Measurements from ENCODE around the gene RNF168.
"Not testable (repeated sequence)": the region's sequence is repeated elsewhere in the genome, so short reads cannot be mapped to it uniquely, and the experiment has no call there.

Gene RNF168

DNA sequence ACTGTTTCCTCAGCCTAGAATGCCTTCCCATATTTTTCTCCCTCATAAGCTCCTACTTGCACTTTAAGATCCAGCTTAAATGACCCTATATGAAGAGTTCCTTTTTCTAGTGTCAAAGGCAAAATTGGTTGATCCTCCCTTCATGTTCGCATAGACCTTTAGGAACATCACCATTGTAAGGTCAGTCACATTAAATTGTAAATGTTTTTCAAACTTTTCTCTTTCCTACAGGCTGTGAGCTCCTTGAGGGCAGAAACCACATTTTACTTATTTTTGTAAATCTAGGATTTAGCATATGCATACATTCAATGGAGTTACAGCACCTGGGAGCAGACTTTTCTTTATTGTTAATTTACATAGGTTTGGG, 10.8 kb upstream of the RNF168 start:
- no peak for DNase-seq

DNA sequence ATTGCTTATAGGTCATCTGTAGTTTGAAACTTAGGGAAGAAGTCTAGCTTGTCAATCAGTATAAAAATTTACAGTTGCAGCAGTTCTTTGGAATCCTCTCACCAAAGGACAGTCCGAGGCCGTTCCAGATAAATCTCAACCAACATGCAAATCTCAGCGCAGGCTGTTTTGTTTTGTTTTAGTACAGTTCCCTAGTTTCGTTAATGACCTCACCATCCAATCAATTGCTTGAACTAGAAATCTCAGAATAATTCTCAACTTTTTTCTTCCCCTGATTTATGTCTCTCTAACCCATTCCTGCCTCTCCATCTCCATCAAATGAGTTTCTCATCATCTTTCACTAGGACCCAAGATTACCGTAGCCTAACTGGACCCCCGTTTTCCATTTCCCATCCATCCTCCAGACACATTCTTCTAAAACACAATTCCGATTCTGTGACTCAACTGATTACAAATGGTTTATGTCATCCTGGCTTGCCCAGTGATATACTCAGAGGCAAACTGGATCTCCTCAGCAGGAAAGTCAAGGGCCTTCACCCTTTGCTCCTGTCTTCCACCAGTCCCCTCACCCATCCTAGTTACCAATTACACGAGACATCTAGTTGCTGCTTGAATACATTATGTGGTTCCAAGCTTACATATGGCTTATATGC, 10.3 kb upstream of the RNF168 start:
- DNase-seq: no peak

DNA sequence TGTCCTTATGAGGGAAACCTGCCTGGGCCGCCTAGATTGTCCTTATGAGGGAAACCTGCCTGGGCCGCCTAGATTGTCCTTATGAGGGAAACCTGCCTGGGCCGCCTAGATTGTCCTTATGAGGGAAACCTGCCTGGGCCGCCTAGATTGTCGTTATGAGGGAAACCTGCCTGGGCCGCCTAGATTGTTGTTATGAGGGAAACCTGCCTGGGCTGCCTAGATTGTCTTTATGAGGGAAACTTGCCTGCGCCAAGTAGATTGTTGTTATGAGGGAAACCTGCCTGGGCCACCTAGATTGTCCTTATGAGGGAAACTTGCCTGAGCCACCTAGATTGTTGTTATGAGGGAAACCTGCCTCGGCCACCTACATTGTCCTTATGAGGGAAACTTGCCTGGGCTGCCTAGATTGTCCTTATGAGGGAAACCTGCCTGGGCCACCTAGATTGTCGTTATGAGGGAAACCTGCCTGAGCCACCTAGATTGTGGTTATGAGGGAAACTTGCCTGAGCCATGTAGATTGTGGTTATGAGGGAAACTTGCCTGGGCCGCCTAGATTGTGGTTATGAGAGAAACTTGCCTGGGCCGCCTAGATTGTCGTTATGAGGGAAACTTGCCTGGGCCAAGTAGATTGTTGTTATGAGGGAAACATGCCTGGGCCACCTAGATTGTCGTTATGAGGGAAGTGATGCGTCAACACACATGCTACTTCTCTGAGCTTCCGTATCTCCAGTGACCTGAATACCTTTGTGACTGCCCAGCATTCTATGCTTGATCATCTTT, 8.3 kb upstream of the RNF168 start:
- DNase-seq: not testable (repeated sequence)

DNA sequence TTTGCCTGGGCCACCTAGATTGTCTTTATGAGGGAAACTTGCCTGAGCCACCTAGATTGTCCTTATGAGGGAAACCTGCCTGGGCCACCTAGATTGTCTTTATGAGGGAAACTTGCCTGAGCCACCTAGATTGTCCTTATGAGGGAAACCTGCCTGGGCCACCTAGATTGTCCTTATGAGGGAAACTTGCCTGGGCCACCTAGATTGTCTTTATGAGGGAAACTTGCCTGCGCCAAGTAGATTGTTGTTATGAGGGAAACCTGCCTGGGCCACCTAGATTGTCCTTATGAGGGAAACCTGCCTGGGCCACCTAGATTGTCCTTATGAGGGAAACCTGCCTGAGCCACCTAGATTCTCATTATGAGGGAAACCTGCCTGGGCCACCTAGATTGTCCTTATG, 7.5 kb upstream of the RNF168 start:
- not testable (repeated sequence) for DNase-seq

DNA sequence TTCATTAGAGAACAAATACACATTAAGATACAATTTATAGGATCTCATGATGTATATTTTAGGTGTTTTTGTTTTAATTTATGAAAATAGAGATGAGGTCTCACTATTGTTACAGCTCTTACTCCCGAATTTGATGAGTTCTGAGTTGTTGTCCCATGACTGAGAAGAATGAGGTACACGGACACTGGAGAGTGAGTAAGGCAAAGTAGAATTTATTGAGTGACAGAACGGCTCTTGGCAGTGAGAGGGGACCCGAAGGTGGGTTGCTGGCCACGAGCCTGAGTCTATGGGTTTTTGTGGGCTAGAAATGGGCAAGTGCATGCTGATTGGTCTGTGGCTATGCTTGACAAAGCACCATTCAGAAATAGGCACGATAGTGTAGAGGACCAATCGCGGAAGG, 3.1 kb upstream of the RNF168 start:
- DNase-seq: no peak

DNA sequence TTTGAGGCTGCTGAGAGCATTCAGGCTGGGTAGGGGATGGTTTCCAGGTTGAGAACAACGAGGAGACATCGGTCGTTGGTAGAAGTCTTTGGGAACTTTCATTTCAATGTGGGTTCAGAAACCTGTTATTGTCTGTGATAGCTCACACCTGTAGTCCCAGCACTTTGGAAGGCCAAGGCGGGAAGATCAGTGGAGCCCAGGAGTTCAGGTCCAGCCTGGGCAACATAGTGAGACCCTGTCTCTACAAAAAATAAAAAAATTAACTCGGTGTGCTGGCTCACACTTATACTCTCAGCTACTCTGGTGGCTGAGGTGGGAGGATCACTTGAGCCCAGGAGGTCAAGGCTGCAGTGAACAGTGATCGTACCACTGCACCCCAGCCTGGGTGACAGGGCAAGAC, 988 bp upstream of the RNF168 start:
- no peak for DNase-seq

DNA sequence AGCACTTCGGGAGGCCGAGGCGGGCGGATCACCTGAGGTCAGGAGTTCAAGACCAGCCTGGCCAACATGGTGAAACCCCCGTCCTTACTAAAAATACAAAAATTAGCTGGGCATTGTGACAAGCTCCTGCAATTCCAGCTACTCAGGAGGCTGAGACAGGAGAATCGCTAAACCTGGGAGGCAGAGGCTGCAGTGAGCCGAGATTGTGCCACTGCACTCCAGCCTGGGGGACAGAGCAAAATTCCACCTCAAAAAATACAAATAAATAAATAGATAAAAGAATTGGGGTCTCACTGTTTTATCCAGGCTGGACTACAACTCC, 470 bp upstream of the RNF168 start:
- DNase-seq: not testable (repeated sequence)

DNA sequence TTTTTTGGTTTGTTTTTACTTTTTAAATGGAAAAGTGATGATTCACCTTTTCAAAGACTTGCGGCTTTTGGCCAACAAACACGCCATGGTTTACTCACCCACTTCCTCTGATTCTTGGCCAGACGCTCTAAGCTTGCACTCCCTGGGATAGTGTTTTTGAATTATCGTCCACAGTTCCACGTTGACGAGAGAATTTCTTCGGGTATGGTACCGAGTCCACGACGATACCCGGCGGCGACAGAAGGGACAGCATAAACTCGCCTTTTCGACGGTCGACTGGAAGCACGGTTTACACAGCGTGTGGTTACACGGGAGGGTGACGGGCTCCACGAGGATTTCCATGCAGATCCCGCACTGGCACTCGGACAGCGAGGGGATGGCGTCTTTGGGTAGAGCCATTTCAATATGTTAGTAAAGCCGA, 783 bp downstream of the RNF168 start:
- DNase-seq: no peak

DNA sequence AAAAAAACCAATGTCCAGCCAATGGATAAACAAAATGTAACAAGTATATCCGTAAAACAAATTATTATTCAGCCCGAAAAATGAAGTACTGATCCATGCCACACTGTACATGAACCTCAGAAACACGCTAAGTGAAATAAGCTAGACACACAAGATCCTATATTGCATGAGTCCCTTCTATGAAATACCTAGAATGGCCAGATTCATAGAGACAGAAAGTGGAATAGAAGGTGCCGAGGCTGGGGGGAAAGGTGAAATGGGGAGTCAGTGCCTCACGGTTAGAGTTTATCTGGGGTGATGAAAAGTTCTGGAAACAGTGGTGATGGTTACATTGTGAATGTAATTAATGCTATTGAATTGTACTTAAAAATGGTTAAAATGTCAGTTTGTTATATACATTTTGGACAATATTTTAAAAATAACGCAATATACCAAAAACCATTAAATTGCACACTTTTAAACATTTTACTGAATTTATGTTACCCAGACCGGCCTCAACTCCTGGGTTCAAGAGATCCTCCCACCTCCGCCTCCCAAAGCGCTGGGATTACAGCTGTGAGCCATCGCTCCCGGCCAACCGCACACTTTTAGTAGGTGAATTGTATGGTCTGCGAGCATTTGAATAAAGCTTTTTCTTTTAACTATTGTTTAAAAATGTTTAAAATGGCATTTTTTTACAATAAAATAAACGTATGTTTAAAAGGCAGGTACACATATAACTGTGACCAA, 2.1 kb downstream of the RNF168 start:
- no peak for DNase-seq

DNA sequence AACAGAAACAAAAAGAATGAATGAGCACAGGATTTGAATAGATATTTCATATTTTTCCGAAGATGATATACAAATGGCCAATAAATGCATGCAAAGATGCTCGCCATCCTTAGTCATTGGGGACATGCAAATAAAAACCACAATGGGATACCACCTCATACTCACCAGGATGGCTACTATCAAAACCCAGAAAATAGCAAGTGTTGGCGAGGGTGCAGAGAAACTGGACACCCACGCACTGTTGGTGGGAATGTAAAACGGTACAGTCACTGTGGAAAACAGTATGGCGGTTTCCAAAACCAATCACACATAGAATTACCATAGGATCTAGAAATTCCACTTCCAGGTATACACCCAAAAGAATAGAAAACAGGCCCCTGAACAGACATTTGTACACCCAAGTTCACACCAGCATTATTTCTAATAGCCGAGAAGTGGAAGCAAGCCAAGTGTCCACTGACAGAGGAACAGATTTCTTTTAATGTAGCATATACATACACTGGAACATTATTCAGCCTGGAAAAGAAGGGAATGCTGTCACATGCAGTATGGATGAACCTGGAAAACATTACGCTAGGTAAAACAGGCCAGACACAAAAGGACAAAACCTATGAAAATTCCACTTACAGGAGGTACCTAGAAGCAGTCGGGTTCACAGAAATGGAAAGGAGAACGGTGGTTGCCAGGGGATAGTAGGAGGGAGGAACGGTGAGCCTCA, 3.6 kb downstream of the RNF168 start:
- DNase-seq: no peak

DNA sequence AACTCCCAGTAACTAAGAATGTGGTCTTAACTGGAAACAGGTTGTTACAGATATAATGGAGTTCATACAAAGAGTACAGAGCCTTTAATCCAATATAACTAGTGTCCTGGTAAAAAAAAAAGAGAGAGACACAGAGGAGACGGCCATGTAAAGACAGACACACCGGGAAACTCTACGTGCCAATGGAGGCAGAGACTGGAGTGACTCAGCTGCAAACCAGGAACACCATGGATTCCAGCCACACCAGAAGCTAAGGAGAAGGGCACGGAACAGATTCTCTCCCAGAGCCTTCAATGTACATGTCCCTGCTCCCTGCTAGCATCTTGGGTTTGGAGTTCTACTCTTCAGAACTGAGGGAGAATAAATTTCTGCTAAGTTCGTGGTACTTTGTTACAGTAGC, 4.5 kb downstream of the RNF168 start:
- DNase-seq: no peak

DNA sequence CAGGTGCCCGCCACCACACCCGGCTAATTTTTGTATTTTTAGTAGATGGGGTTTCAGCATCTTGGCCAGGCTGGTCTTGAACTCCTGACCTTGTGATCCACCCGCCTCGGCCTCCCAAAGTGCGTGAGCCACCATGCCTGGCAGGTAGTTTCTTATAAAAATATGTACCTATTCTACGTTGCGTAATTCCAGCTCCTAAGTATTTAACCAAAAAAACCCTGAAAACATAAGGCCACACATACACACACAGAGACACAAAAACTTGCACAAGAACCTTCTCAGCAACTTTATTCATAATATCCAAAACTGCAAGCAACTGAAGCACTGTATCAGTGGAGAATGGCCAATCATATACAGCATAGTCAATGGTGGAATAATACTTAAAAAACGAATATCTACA, 5.3 kb downstream of the RNF168 start:
- DNase-seq: no peak

DNA sequence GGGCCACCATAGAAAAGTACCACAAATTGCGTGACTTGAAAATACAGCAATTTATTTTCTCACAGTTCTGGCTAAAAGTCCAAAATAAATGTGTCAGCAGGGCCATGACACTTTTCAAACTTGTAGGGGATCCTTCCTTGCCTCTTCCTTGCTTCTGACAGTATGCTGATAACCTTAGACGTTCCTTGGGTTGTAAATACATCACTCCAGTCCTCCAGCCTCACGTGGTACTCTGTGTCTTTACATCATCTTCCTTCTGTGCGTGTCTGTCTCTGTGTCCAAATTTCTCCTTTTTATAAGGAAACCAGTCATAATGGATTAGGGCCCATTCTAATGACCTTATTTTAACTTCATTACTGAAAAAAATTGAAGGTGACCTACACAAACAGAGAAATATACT, 7.4 kb downstream of the RNF168 start:
- no peak for DNase-seq

DNA sequence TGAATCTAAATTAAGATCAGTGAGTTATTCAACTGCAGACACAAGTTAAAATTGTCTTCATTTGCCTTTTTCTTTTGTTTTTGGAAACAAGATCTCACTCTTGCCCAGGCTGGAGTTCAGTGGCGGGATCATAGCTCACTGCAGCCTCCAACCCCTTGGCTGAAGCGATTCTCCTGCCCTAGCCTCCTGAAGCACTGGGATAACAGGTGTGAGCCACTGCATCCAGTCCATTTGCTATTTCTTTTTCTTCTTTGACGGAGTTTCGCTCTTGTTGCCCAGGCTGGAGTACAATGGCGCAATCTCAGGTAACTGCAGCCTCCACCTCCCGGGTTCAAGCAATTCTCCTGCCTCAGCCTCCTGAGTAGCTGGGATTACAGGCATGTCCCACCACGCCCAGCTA, 10.3 kb downstream of the RNF168 start:
- no peak for DNase-seq

DNA sequence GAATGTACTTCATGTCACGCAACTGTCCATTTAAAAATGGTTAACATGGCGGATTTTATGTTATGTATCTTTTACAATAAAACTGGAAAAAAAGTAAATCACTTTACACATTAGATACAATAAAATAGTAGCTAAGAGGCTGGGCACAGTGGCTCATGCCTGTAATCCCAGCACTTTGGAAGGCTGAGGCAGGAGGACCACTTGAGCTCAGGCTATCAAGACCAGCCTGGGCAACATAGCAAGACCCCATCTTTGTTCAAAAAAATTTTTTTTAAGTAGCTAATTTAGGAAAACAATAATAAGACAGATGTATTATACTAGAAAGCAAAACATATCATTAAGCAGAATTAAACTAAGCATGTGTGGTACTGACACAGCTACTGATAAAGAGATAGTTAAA, 11.5 kb downstream of the RNF168 start:
- no peak for DNase-seq

DNA sequence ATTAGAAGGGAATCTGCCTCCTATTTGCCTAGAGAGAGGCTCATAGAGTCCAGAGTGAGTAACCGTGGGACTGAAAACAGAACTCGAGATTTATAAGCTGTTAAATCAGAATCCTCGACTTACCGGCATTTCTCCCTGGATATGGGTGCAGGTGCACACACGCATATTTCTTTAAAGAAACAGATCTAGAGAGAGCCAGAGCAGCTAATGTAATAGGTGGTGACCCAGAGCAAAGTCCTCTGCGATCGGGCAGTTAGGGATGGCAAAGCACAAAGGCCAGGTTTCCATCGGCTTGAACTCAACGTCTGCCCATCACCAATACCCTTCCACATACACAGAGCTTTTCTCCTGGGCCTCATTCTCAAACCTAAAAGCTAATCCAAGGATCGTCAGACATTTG, 13.8 kb downstream of the RNF168 start:
- no peak for DNase-seq

DNA sequence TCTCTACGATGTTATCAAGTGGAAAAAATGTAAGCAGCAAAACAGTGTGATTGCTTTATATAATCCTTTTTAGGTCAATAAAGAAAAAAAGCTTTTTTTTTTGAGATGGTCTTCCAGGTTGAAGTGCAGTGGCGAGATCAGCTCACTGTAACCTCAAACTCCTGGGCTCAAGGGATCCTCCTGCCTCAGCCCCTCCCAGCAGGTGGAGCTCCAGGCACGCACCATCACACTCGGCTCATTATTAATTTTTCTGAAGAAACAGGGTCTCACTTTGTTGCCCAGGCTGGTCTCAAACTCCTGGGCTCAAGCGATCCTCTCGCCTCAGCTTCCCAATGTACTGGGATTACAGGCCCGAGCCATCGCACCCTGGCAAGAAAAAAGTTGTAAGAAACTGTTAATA, 17.3 kb downstream of the RNF168 start:
- no peak for DNase-seq

DNA sequence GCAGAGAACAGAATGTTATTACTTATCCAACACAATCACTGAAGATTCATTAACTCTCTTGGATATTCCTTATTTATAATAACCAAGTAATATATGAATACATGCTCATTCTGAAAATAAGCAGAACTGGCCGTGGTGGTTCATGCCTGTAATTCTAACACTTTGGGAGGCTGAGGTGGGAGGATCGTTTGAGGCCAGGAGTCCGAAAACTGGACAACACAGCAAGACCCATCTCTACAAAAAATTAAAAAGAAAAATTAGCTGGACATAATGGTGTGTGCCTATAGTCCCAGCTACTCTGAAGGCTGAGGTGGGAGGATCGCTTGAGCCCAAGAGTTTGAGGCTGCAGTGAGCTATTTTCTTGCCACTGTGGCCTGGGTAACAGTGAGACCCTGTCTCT, 25.9 kb downstream of the RNF168 start:
- DNase-seq: no peak

DNA sequence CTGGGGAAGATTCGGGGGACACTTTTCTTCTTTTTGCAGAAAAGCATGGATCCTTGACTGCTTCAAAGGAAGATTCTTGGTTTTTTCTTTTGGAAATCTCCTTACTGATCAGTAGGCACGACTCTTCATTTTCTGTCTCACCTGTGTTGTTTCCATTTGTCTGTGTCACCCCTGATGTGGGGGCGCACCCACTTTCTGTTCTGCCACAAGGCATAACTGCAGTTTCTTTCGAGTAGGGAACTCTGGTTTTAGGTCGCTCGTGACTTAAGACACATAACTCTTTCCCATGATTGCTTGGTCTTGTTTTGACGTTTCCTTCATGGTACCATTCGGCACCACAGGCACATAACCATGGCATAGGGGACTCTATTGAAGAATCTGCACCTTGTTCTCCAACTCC, 31.3 kb downstream of the RNF168 start:
- DNase-seq: no peak

DNA sequence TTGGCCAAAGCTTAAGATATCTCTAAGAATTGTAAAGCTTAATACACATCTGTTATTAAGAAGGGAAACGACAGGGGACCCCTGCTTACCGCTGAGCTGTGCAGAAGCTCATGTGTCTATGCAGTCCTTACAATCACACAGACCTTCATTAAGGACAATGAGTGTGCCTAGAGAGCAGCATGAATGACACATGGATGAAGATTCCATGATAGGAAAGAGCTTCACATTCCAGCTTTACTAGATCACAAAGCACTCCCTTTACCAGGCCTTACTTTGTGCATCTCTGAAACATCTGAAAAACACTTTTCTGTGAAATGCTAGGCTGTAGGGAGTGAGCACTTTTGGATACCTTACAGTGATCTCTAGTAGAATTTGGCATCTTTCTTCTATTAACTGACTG, 32.0 kb downstream of the RNF168 start:
- DNase-seq: no peak

DNA sequence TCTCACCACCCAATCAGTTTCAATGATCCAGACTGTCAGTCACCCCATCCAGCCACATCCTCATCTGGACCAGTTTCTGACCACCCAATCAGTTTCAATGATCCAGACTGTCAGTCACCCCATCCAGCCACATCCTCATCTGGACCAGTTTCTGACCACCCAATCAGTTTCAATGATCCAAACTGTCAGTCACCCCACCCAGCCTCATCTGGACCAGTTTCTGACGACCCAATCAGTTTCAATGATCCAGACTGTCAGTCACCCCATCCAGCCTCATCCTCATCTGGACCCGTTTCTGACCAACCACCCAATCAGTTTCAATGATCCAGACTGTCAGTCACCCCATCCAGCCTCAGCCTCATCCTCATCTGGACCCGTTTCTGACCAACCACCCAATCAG, 33.4 kb downstream of the RNF168 start:
- DNase-seq: not testable (repeated sequence)

DNA sequence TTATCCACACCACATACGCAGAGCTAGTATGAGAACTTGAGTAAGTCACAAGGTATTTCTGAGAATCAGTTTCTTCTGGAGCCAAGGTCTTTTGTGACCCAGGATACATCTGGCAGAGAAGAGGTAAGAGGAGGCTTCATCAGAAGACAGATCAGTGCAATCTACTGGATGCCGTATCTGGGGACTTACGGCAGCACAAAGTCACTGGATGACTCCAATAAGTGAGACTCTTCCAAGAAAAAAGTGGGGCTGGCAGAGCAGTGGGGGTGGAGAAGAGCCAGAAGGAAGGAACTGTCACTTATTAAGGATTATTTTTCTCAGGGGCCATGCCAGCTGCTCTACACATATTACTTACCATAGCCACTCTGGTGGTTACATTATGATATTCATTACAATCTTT, 39.8 kb downstream of the RNF168 start:
- DNase-seq: no peak

DNA sequence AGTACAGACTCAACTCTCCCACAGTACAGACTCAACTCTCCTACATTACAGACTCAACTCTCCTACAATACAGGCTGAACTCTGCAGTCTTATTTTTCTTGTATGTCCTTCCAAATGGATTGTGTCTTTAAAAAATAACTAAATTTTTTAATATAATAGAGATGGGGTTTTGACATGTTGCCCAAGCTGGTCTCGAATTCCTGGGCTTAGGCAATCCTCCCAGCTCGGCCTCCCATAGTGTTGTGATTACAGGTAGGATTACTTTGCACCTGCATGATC, 40.2 kb downstream of the RNF168 start:
- DNase-seq: no peak

Measured in NCI-H1930 (cell line).